Right kidney (tissue), 1 donor: ENCODE results near the gene GMPR.
"Not testable (repeated sequence)": the region's sequence is repeated elsewhere in the genome, so short reads cannot be mapped to it uniquely, and the experiment has no call there.

Experiments used
- DNase-seq: peaks from one replicate; pipeline ENCODE4 v3.0.0-alpha.2; 2016

GMPR gene

GRCh38 chr6:16224409-16224808 is 14.0 kb upstream of the GMPR start:
- no peak for DNase-seq

DNA sequence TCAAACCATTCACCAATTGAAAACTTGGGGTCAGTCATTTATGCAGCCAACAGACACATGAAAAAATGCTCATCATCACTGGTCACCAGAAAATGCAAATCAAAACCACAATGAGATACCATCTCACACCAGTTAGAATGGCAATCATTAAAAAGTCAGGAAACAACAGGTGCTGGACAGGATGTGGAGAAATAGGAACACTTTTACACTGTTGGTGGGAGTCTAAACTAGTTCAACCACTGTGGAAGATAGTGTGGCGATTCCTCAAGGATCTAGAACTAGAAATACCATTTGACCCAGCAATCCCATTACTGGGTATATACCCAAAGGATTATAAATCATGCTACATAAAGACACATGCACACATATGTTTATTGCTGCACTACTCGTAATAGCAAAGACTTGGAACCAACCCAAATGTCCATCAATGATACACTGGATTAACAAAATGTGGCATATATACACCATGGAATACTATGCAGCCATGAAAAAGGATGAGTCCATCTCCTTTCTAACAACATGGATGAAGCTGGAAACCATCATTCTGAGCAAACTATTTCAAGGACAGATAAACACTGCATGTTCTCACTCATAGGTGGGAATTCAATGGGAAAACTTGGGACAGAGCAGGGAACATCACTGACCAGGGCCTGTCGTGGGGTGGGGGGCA is 13.2 kb upstream of the GMPR start:
- DNase-seq: not testable (repeated sequence)

DNA sequence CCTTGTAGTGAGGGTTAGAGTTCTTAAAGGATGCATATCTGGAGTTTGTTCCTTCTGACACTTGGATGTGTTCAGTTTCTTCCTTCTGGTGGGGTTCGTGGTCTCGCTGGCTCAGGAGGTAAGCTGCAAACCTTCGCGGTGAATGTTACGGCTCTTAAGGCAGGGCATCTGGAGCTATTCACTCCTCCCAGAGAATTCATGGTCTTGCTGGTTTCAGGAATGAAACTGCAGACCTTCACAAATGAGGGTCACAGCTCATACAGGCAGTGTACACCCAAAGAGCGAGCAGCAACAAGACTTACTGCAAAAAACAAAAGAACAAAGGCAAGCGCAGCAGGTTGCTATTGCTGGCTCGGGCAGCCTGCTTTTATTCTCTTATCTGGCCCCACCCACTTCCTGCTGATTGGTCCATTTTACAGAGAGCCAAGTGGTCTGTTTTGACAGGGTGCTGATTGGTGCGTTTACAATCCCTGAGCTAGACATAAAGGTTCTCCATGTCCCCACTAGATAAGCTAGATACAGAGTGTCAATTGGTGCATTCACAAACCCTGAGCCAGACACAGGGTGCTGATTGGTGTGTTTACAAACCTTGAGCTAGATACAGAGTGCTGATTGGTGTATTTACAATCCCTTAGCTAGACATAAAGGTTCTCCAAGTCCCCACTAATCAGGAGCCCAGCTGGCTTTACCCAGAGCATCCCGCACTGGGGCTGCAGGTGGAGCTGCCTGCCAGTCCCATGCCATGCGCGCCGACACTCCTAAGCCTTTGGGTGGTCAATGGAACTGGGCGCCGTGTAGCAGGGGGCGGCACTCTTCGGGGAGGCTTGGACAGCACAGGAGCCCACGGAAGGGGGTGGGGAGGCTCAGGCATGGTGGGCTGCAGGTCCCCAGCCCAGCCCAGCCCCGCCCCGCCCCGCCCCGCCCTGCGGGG is 12.0 kb upstream of the GMPR start:
- DNase-seq: not testable (repeated sequence)

DNA sequence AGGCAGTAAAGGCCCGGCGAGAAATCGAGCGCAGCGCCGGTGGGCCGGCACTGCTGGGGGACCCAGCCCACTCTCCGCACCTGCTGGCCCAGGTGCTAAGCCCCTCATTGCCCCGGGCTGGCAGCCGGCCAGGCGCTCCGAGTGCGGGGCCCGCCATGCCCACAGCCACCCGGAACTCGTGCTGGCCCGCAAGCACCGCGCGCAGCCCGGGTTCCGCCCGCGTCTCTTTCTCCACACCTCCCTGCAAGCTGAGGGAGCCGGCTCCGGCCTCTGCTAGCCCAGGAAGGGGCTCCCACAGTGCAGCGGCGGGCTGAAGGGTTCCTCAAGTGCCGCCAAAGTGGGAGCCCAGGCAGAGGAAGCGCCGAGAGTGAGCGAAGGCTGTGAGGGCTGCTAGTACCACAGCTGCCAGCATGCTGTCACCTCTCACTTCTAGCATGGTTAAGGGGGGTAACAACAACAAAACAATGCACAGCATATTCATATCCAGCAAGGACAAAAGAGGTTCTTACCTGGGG is 11.3 kb upstream of the GMPR start:
- no peak for DNase-seq

- DNase-seq: no peak
Measured at GRCh38 chr6:16227605-16228004, 10.8 kb upstream of the GMPR start.

GRCh38 chr6:16228043-16228442 is 10.3 kb upstream of the GMPR start:
- no peak for DNase-seq

- peak; percentile 56 for DNase-seq
Measured at GRCh38 chr6:16228709-16229665, 9.4 kb upstream of the GMPR start.

- DNase-seq: peak; percentile 48
Measured at GRCh38 chr6:16229700-16230099, 8.7 kb upstream of the GMPR start.

GRCh38 chr6:16230953-16231352 is 7.4 kb upstream of the GMPR start:
- no peak for DNase-seq

- no peak for DNase-seq
Measured at GRCh38 chr6:16232086-16232485, 6.3 kb upstream of the GMPR start.

- DNase-seq: no peak
Measured at GRCh38 chr6:16236009-16236501, 2.3 kb upstream of the GMPR start.

GRCh38 chr6:16236631-16237199 is 1.7 kb upstream of the GMPR start:
- DNase-seq: no peak

GRCh38 chr6:16237242-16237641 is 1.1 kb upstream of the GMPR start:
- no peak for DNase-seq

- DNase-seq: peak; percentile 70
Measured at GRCh38 chr6:16238963-16239797, 793 bp downstream of the GMPR start.

DNA sequence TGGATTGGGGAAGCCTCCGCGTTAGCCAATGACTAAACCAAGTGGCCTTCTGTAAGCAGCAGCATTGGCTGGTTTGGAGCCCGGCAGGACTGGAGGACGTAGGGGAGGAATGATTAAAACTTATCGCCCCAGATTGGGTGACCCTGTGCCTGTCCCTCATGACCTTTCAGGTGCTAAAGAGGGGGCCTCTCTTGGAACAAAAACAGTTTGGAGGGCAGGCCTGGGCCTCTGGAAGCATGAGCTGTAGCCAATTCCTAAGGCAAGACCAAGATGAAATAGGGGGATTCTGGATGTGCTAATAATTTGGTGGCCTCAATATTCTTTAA is 1.4 kb downstream of the GMPR start:
- DNase-seq: no peak

DNA sequence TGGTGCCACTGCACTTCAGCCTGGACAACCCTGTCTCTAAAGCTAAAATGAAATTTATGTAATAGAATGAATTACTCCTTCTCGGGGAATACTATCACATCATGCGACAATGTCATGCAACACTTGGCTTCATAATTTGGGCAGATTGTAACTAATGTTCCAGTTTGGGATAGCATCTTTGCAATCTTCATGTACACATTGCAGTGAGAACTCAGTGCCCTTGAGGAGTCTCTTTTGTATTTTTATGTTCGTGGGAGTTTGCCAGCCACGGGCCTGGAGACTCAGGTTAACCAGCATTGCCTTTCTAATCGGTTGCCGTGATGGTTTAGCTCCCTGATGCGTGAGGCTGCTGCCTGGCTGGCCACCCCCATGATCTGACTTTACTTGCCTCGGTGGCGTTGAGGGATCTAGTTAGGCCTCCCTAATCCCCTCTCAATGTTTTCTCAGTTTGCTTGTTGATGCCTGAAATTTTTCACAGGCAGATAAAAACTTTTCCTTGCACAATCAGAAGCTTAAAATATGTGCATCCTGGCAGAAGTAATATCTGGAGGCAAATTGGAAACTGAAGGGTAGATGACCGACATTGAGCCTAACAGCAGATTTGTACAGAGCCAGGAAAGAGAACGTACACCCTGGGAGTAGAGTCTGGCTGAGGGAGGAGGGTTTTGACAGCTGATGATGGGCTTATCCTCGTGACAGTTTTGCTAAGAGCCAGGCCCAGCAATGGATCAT is 2.4 kb downstream of the GMPR start:
- DNase-seq: no peak

- no peak for DNase-seq
Measured at GRCh38 chr6:16241321-16241689, 2.9 kb downstream of the GMPR start.

- DNase-seq: no peak
Measured at GRCh38 chr6:16243055-16243454, 4.7 kb downstream of the GMPR start.

- no peak for DNase-seq
Measured at GRCh38 chr6:16243664-16244063, 5.3 kb downstream of the GMPR start.

- DNase-seq: no peak
Measured at GRCh38 chr6:16244446-16244845, 6.1 kb downstream of the GMPR start.
